ENCODE results near the gene TMEM179.
"Not testable (repeated sequence)": the region's sequence is repeated elsewhere in the genome, so short reads cannot be mapped to it uniquely, and the experiment has no call there.

Gene TMEM179

DNA sequence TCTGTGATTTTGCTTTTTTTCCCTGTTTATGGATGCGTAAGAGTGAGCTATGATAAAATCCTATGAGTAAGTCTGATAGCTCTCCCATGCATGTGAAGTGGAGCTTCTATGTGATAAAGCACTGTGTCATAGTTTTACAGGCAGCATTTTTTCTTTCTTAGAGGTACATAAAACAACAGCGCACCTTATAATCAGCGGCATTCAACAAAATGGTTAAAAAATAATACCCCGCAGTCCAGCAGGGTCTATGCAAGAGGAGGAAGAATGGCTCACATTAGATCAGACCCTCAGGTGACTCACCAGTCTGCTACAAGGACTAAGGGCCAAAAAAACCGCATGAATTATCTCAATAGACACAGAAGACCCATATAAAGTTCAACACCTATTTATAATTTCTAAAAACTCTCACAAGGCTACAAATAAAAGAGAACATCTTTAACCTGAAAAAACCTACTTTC, 33.0 kb upstream of the TMEM179 start:
- DNase-seq, result no peak

GRCh38 chr14:104636846-104637545, 32.4 kb upstream of the TMEM179 start:
- not testable (repeated sequence) for DNase-seq

DNA sequence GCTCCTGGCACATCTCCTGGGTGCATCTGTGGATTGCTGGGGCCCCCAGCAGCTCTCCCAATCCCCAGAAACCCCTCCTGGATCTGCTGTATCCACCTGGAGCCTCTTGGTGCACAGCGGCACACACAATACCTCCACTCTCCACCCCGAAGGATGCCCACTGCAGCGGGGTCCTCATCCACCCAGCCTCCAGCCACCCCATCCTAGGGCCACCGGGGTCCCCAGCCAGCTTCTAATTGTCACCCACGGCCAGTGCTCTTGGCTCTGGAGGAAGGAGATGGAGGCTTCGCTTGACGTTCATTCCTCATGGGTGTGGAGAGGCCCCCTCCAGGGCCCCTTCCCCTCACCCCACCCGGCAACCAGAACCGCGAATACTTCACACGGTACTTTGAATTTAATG, 31.6 kb upstream of the TMEM179 start:
- DNase-seq, result no peak

DNA sequence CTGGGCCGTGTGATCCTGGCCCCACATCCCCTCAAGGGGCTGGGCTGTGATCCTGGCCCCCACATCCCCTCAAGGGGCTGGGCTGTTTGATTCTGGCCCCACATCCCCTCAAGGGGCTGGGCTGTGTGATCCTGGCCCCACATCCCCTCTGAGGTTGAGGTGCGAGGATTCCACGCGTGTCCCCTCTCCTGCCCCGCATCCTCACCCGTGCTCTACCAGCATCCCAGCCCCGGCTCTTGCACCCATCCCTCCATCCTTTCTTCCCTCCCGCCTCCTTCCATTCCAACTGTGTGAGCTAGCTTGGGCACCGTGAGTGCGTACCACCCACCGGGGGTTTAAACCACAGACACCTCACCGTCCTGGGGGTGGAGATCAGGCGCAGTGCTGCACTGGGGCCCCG, 31.1 kb upstream of the TMEM179 start:
- DNase-seq, result no peak

DNA sequence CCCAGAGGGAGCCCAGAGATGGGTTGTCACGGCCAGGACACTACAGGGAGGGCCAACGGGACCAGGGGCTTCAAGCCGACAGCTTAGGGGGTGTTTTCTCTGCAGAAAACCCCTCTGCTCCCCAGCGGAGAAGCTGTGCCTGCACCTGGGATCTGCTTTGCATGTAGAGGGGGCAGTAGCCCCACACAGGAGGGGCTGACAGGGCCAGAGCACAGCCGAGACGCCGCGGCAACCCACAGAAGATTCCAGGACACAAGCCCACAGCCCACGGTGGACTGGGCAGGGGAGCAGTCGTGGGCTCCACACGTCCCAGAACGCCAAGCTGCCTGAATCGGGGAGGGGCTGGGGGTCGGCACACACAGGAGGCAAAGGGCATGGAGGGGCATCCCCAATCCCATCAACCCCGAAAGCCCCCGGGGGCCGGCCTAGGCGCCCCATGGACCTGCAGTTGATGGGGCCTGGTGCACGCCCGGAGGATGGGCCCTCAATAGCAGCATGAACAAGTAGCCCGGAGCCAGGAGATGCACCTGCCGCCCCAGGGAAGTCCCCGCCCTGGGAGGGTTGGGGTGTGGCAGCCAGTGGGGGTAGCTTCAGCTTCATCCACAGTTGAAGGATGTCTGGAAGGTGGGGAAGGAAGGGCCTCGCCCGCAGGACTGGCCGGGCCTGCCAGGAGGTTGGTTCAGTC, 30.5 kb upstream of the TMEM179 start:
- no peak for DNase-seq

DNA sequence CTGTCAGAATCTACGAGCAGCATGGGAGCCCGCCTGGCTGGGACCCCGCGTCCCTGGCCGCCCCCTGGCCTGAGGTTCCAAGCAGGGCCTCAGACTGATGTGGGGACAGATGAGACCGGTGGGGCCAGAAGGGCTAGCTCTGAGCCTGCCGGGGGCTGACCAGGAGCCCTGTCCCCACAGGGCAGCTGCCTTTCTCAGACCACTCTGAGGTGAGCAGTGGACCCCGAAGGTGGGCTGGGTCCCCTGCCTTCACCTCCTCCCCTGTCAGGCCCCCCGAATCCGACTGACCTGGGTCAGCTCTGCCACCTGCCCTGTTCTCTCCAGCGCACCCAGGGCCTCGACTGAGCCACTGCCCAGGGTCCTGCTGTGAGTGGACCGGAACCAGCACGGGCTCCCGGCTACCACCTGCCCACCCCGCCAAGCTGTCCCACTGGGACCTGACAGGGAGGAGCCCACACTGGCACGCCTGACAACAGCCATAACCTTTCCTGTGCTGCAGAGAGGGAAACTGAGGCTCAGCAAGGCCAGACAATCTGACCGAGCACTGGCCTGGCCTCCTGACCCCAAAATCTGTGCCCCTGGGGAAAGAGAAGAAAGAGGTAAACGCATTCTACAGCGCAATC, 29.7 kb upstream of the TMEM179 start:
- no peak for DNase-seq

GRCh38 chr14:104633276-104634137, 28.9 kb upstream of the TMEM179 start:
- no peak for DNase-seq

DNA sequence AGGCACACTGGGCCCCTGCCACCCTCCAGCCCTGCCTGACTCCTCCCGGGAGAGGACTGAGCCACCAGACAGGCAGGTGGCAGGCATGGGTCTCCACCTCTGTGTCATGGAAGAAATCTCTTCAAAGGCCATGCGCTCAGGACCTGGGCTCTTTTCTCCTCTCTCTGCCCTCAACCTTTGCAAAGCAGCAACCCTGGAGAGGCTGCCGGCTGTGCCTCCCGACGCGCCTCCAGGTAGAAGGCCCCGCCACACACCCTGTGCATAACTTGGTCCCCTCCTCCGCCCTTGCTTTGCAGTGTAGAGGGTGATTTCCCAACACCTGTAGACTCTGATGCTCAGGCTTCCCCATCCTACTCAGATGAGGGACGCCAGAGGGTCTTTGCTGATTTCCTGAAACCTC, 28.2 kb upstream of the TMEM179 start:
- peak; percentile 39 for DNase-seq

DNA sequence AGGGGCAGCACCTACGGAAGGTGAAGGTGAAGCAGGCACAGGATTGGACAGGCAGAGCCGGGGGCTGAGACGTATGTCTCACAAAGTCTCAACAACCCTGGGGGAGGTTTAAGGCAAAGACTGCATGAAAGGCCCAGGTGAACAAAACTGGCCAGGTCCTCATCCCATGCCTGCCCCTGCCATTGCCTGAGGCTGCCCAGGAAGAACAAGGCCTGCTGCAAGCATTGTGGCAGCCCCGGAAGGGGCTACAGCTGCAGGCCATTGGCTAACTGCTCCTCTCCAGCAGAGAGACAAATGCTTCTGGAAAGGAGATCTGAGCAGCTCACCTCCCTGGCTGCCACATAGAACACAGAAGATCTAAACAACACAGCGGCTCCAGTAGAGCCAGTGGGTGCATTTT, 20.4 kb upstream of the TMEM179 start:
- no peak for DNase-seq

DNA sequence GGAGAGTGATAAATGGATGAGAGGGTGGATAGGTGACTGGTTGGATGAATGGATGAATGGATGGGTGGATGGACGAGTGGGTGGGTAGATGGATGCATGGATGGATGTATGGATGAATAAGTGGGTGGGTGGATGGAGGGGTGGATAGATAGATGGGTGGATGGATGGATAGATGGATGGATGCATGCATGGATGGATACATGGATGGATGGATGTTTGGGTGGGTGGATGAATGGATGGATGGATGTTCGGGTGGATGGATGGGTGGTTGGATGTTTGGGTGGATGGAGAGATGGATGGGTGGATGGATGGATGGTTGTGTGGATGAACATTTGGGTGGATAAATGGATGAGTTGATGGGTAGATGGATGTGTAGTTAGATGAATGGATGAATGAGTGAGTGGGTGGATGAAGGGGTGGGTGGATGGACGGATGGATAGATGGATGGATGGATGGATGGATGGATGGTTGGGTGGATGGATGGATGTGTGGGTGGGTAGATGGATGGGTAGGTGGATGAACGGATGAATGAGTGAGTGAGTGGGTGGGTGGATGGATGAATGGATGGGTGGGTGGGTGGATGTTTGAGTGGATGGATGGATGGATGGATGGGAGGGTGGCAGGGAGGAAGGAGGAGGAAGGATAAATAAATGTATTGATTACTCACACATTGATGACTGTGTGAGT, 9.7 kb upstream of the TMEM179 start:
- no peak for DNase-seq

DNA sequence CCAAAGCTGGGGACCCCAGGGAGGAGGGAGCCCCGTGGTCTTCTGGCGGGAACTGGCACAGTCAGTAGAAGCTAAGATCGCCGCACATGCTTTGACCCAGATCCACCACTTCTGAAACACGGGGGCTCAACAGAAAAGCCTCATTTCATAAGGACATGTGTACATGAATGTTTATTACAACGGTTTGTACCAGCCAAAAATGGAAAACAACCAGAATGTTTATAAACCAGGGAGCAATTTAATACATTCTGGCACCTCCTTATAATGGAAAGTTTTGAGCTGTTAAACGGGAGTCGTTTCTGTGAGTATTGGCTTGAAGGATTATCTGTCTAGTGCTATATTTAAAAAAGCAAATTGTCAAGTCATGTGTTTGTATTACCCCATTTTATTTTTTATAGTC, 7.3 kb upstream of the TMEM179 start:
- DNase-seq, result no peak

GRCh38 chr14:104610749-104611310, 6.3 kb upstream of the TMEM179 start:
- DNase-seq, result peak; percentile 22

DNA sequence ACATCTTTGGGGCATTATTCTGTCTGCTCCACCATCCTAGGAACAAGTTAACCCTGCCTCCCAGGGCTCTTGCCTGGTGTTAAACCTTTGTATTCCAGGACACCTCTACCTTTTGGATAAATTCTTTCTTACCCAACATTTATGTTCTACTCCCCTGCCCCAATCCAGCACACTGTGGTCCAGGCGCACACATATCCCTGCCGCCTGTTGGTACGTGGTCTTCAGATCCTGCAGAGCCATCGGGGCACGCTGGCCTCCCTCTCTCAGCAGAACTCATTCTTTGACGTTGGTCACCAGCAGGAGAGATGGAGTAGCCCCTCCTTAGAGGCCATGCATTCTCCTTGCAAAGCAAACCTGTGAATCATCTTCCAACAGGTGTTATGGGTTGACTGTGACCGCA, 5.1 kb upstream of the TMEM179 start:
- DNase-seq, result peak; percentile 31

DNA sequence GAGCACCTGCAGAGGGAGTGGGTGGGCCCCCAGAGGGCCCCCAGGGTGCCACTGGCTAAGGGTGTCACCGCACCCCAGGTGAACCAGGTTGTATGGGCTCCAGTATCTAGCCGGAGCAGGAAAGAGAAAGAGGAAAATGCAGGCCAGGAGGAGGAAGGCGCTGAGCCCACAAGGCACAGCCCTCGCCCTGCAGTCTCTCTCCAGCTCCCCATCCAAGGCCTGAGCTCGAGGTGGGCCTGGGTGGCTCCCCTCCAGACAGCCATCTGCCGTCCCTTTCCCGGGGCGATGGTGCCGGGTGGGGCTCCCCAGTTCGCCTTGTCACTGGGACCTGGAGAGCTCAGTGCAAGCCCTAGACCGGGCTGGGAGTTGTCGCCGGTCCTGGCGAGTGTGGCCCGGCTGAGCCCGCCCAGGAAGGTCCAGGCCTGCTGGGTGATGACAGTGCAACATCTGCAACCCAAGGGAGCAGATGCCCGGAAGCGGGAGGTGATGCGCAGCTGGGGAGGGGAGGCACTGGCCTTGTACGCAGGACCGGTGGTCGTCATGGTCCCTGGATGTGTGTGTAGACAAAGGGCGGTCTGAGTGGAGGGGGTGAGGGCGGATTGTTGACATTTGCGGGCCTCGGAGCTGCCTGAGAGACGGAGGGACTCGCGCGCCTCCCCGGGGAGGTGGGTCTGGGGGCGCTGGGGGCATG, 716 bp downstream of the TMEM179 start:
- DNase-seq, result peak; percentile 33

GRCh38 chr14:104602933-104603325, 1.6 kb downstream of the TMEM179 start:
- peak; percentile 12 for DNase-seq

- DNase-seq, result peak; percentile 30
Observed at GRCh38 chr14:104602315-104602932, 2.1 kb downstream of the TMEM179 start.

DNA sequence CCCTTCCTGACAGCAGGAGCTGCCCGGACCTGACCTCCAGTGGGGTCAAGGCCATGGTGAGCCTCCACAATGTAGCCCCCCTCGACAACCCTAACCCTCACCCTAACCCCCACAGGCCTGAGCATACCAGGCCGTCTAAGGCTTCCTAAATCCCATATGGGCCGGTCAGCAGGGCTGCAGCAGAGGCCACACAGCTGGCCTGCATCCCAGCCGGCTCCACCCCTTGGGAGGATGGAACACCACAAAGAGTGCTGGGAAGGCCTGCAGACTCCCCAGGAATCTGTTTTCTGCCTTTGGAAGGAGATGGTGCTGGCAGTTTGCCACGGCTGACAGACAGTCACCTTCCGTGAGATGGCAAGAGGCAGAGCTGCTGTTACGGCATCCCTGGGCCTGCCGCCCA, 2.8 kb downstream of the TMEM179 start:
- no peak for DNase-seq

GRCh38 chr14:104600805-104601204, 3.8 kb downstream of the TMEM179 start:
- no peak for DNase-seq

DNA sequence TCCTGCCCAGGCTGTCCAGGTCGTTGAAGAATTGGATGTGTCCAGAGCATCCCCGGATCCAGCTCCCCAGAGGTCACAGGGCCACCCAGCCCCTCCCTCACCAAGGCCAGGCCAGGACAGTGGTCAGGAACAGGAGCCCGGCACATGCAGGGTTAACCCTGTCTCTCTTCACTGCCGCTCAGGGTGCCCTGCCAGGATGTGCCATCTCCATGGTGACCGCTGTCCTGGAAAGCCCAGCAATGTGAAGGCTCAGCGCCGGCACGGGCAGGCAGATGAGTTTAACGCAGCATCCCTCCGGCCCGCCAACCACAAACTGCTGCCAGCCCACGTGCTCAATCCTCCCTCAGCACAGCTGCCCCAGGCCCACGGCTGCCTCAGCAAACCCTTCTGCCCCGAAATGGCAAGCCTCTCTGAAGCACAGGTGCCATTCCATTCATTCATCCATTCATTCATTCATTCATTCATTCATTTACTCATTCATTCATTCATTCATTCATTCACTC, 4.4 kb downstream of the TMEM179 start:
- DNase-seq, result no peak

- no peak for DNase-seq
Observed at GRCh38 chr14:104599446-104599845, 5.1 kb downstream of the TMEM179 start.

- DNase-seq, result no peak
Observed at GRCh38 chr14:104598910-104599273, 5.7 kb downstream of the TMEM179 start.

All from activated effector memory CD4-positive, alpha-beta T cell treated with anti-CD3 and anti-CD28 coated beads, Interleukin-2, amount 50 U/mL, for 16 hours (primary cell).